ENCODE data around the gene TGFBR3L.
"Not testable (repeated sequence)": the region's sequence is repeated elsewhere in the genome, so short reads cannot be mapped to it uniquely, and the experiment has no call there.

TGFBR3L gene

GRCh38 chr19:7917267-7918061, 2.8 kb downstream of the TGFBR3L start:
- DNase-seq (ENCODE audit: low spot score), result peak; percentile 82

GRCh38 chr19:7918062-7918614, 3.5 kb downstream of the TGFBR3L start:
- DNase-seq (ENCODE audit: low spot score), result not testable (repeated sequence)

- DNase-seq (ENCODE audit: low spot score), result no peak
Observed at GRCh38 chr19:7918615-7919421, 4.2 kb downstream of the TGFBR3L start.

GRCh38 chr19:7919610-7920518, 5.2 kb downstream of the TGFBR3L start, which contains the start of gene SNAPC2:
Gene SNAPC2, plus strand, starts transcription at chr19:7920338. Its CDS starts 29 bp downstream, at chr19:7920367.
- peak; percentile 75 for DNase-seq (ENCODE audit: low spot score)

GRCh38 chr19:7920519-7921301, 6.1 kb downstream of the TGFBR3L start:
- peak; percentile 82 for DNase-seq (ENCODE audit: low spot score)

GRCh38 chr19:7921302-7921966, 6.8 kb downstream of the TGFBR3L start:
- no peak for DNase-seq (ENCODE audit: low spot score)

GRCh38 chr19:7921967-7922835, 7.6 kb downstream of the TGFBR3L start:
- DNase-seq (ENCODE audit: low spot score), result no peak

GRCh38 chr19:7922836-7923195, 8.2 kb downstream of the TGFBR3L start:
- no peak for DNase-seq (ENCODE audit: low spot score)

- DNase-seq (ENCODE audit: low spot score), result no peak
Observed at GRCh38 chr19:7923295-7924191, 8.9 kb downstream of the TGFBR3L start.

GRCh38 chr19:7924241-7924640, 9.6 kb downstream of the TGFBR3L start:
- DNase-seq (ENCODE audit: low spot score), result no peak

GRCh38 chr19:7924651-7925170, 10.1 kb downstream of the TGFBR3L start:
- DNase-seq (ENCODE audit: low spot score), result no peak

GRCh38 chr19:7925171-7925851, 10.7 kb downstream of the TGFBR3L start:
- DNase-seq (ENCODE audit: low spot score), result peak; percentile 96

- no peak for DNase-seq (ENCODE audit: low spot score)
Observed at GRCh38 chr19:7926021-7926726, 11.5 kb downstream of the TGFBR3L start, which contains the start of gene CTXN1. Gene CTXN1, minus strand, starts transcription at chr19:7926135. Its CDS starts 597 bp downstream, at chr19:7925538.

GRCh38 chr19:7926727-7927604, 12.3 kb downstream of the TGFBR3L start:
- DNase-seq (ENCODE audit: low spot score), result no peak

GRCh38 chr19:7927605-7928333, 13.1 kb downstream of the TGFBR3L start:
- DNase-seq (ENCODE audit: low spot score), result no peak
